Stimulated activated CD4-positive, alpha-beta T cell treated with anti-CD3 and anti-CD28 coated beads, TNF-alpha, amount 100 ng/mL, for 48 hours (primary cell): ENCODE results near the gene ATP11C.
A peak's percentile ranks its signal among the peaks of the same experiment; 100 is the strongest.
"Not testable (repeated sequence)": the region's sequence is repeated elsewhere in the genome, so short reads cannot be mapped to it uniquely, and the experiment has no call there.

ENCODE experiments used
- DNase-seq, 3 donors: peaks; one replicate each; pipeline ENCODE4 v3.0.0-alpha.2; 2020; ENCODE audit warnings: low read depth in 3 of 3

Gene ATP11C

GRCh38 chrX:139932901-139933796, at the start of gene ATP11C:
TSS of gene ATP11C (minus strand) at chrX:139933053. CDS start at chrX:139932042, 1,011 bp downstream.
- DNase-seq, result peak; percentile 60 to 75 (median 73)

- DNase-seq, result no peak
Observed at GRCh38 chrX:139974471-139974870, 41.6 kb upstream of the ATP11C start.

- DNase-seq, result no peak
Observed at GRCh38 chrX:139972629-139973624, 40.1 kb upstream of the ATP11C start.

- no peak for DNase-seq
Observed at GRCh38 chrX:139972113-139972512, 39.3 kb upstream of the ATP11C start.

- no peak for DNase-seq
Observed at GRCh38 chrX:139971394-139971749, 38.5 kb upstream of the ATP11C start.

GRCh38 chrX:139969286-139969685, 36.4 kb upstream of the ATP11C start:
- no peak for DNase-seq

GRCh38 chrX:139967750-139968149, 34.9 kb upstream of the ATP11C start:
- DNase-seq, result no peak

- DNase-seq, result no peak
Observed at GRCh38 chrX:139967300-139967699, 34.4 kb upstream of the ATP11C start.

GRCh38 chrX:139966159-139966558, 33.3 kb upstream of the ATP11C start:
- not testable (repeated sequence) for DNase-seq

- no peak for DNase-seq
Observed at GRCh38 chrX:139965421-139965820, 32.6 kb upstream of the ATP11C start, which contains the start of gene CXorf66. TSS of gene CXorf66 (minus strand) at chrX:139965521. CDS start at chrX:139965496, 25 bp downstream.

GRCh38 chrX:139961091-139961490, 28.2 kb upstream of the ATP11C start:
- DNase-seq, result not testable (repeated sequence)

- no peak for DNase-seq
Observed at GRCh38 chrX:139949703-139950102, 16.9 kb upstream of the ATP11C start.

- DNase-seq, result no peak
Observed at GRCh38 chrX:139945075-139945474, 12.2 kb upstream of the ATP11C start.

- DNase-seq, result no peak
Observed at GRCh38 chrX:139936259-139936658, 3.4 kb upstream of the ATP11C start.

- no peak for DNase-seq
Observed at GRCh38 chrX:139933904-139934303, 1.1 kb upstream of the ATP11C start.

GRCh38 chrX:139932073-139932900, 566 bp downstream of the ATP11C start:
- peak in 2 of 3 donors; percentile 1 to 28 for DNase-seq

- no peak for DNase-seq
Observed at GRCh38 chrX:139931646-139932072, 1.2 kb downstream of the ATP11C start.

- DNase-seq, result peak in 1 of 3 donors; percentile 10
Observed at GRCh38 chrX:139930916-139931645, 1.8 kb downstream of the ATP11C start.

- DNase-seq, result no peak
Observed at GRCh38 chrX:139930401-139930800, 2.5 kb downstream of the ATP11C start.

- no peak for DNase-seq
Observed at GRCh38 chrX:139929876-139930275, 3.0 kb downstream of the ATP11C start.

GRCh38 chrX:139924696-139925095, 8.2 kb downstream of the ATP11C start:
- DNase-seq, result no peak
